Suprapubic skin (tissue), 4 donors: ENCODE results near the gene MIA. TPM values are rescaled to one million over a fixed set of nuclear protein-coding genes. Genes with fewer than 3 reads are reported as not detected.

Source experiments
- DNase-seq, 2 donors: peaks; one replicate each; pipeline ENCODE4 v3.0.0-alpha.2; 2019; ENCODE audit warnings: low spot score in 2 of 2
- H3K27ac ChIP-seq: fragments of 200-600 bp; sonication (generic); one replicate; pipeline ENCODE4 v1.5.1; 2019
- H3K27me3 ChIP-seq: fragments of 200-600 bp; sonication (generic); one replicate; pipeline ENCODE4 v1.5.1; 2019
- H3K36me3 ChIP-seq: fragments of 200-600 bp; sonication (generic); one replicate; pipeline ENCODE4 v1.5.1; 2019
- H3K4me1 ChIP-seq: fragments of 200-600 bp; sonication (generic); one replicate; pipeline ENCODE4 v1.5.1; 2019
- H3K4me3 ChIP-seq: fragments of 200-600 bp; sonication (generic); one replicate; pipeline ENCODE4 v1.5.1; 2019; ENCODE audit warnings: mild to moderate bottlenecking
- H3K9me3 ChIP-seq: fragments of 200-600 bp; sonication (generic); one replicate; pipeline ENCODE4 v1.5.1; 2019
- EP300 ChIP-seq: sonication (generic); formaldehyde crosslinking; IDR thresholded peaks from one replicate; pipeline ENCODE4 v1.6.1; 2017; ENCODE audit warnings: antibody characterized with exemption
- POLR2A ChIP-seq, 2 donors: fragments of 450-650 bp; IDR thresholded peaks; one replicate each; pipeline ENCODE4 v1.6.1; 2017; ENCODE audit warnings: antibody characterized with exemption in 2 of 2, mild to moderate bottlenecking in 2 of 2, moderate library complexity in 2 of 2
- POLR2AphosphoS5 ChIP-seq, 3 donors: sonication (generic); formaldehyde crosslinking; IDR thresholded peaks; one replicate each; pipeline ENCODE4 v1.6.1; 2017; ENCODE audit warnings: antibody characterized with exemption in 3 of 3
- WGBS: methylation state at CpG from one replicate; pipeline ENCODE4 v1.1.5; 2018; 5-methylcytosine and 5-hydroxymethylcytosine counted together
- total RNA-seq, 4 donors: library from RNA; depleted of rRNA; stranded (reverse); fragments of >200 nt; gene quantifications; one replicate each; pipeline ENCODE4 v1.1.0, GENCODE V29; 2016
- TF ChIP-seq, protein P1 (sequence below), 2 donors: fragments of 200-600 bp in 1 of 2; fragments of 450-650 bp in 1 of 2; sonication (generic) in 1 of 2; IDR thresholded peaks; one replicate each; pipeline ENCODE4 v1.5.1; 2016 to 2019; ENCODE audit warnings: antibody characterized with exemption in 2 of 2, mild to moderate bottlenecking in 1 of 2, moderate library complexity in 1 of 2

Gene MIA
- total RNA-seq, 4 donors from 2014 or later, result 4.8 to 15.1 (median 9.9) TPM

DNA sequence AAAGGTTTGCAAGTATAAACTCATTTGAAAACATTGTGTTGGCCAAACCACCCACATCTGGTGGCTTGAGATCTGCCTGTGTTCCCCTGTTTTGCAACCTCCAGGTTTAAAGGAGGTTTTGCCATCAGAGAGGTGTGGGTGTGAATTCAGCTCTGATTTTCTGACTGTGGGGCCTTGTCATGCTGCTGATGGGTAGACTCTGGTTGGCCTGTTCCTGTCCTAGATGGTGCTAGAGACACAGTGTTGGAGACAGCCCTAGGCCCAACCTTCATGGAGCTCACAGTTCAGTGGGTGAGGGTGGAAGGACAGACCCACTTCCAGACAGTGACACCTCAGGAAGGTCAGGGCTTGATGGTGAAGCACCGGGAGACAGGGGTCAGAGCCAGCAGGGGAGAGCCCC is 10.2 kb downstream of the MIA start:
- no peaks in the 10 kb centered on the region for H3K4me1 ChIP-seq
- no peaks in the 10 kb centered on the region for H3K27me3 ChIP-seq
- 67% methylated on average over 1 of the region's 1 CpG for WGBS
- no peak overlapping the region for H3K27ac ChIP-seq
- H3K36me3 ChIP-seq, result peaks cover 30% of the 10 kb centered on the region
- no peaks in the 10 kb centered on the region for H3K9me3 ChIP-seq
- H3K4me3 ChIP-seq, result no peak overlapping the region
- TF ChIP-seq POLR2AphosphoS5 (IDR thresholded peaks at IDR 0.05) (no peak), EP300 (no peak), POLR2A (IDR thresholded peaks at IDR 0.05) (no peak)
- TF ChIP-seq, protein P1, sequence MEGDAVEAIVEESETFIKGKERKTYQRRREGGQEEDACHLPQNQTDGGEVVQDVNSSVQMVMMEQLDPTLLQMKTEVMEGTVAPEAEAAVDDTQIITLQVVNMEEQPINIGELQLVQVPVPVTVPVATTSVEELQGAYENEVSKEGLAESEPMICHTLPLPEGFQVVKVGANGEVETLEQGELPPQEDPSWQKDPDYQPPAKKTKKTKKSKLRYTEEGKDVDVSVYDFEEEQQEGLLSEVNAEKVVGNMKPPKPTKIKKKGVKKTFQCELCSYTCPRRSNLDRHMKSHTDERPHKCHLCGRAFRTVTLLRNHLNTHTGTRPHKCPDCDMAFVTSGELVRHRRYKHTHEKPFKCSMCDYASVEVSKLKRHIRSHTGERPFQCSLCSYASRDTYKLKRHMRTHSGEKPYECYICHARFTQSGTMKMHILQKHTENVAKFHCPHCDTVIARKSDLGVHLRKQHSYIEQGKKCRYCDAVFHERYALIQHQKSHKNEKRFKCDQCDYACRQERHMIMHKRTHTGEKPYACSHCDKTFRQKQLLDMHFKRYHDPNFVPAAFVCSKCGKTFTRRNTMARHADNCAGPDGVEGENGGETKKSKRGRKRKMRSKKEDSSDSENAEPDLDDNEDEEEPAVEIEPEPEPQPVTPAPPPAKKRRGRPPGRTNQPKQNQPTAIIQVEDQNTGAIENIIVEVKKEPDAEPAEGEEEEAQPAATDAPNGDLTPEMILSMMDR (IDR thresholded peaks at IDR 0.05), result no peak
- no peak for DNase-seq

DNA sequence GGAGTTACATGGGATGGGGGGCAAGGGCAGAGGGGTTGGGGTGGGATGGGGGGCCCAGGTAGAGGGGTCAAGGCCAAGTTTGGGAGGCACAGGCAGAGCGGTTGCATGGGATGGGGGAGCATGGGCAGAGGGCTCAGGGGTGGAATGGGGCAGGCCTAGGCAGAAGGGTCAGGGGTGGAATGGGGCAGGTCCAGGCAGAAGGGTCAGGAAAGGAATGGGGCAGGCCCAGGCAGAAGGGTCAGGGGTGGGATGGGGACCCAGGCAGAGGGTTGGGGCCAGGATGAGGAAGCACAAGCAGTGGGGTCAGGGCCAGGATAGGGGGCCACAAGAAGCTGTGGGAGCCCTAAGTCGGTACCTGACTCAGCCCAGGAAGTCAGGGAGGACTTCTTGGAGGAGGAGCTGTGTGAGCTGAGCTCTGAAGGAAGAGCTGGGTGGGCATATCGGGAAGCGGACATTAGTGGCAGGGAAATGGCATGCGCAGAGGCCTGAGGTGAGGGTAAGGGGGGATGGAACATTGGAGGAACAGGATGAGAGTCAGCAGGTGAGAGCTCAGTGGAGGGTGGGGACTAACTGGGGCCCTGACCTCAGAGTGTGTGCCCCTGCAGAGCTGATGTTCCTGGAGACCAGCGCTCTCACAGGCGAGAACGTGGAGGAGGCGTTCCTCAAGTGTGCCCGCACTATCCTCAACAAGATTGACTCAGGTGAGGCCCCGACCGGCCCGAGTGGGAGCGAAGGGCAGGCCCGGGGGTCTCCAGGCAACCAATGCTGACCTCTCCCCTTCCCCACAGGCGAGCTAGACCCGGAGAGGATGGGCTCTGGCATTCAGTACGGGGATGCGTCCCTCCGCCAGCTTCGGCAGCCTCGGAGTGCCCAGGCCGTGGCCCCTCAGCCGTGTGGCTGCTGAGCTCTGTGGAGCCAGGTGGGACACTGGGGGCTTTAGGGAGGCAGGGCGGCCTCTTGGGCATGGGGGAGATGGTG is 11.0 kb downstream of the MIA start:
- 90% methylated on average over 24 of the region's 25 CpGs for WGBS
- peaks cover 32% of the 10 kb centered on the region for H3K36me3 ChIP-seq
- TF ChIP-seq EP300, result no peak
- TF ChIP-seq, protein P1 (IDR thresholded peaks at IDR 0.05), result no peak
- no peak for TF ChIP-seq POLR2A (IDR thresholded peaks at IDR 0.05)
- TF ChIP-seq POLR2AphosphoS5 (IDR thresholded peaks at IDR 0.05), result no peak

DNA sequence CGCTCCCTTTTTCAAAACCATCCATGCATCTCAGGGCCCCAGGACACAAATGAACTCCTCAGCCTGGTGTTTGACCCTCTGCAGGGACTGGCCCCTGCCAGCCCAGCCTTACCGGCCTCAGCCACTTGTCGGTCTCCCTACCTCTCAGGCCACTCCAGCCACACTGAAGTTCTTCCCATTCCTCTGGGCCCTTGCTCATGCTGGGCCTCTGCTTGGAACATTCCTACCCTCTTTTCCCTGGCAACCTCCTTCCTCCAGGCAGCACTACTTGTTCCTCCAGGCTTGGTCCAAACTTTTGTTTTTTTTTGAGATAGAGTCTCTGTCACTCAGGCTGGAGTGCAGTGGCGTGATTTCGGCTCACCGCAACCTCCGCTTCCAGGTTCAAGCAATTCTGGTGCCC is 16.0 kb downstream of the MIA start:
- H3K27ac ChIP-seq, result no peak overlapping the region

More for the DNA sequence above, 11.0 kb downstream of the MIA start:
- Histone ChIP-seq H3K9me3 (no peaks in the 10 kb centered on the region), H3K4me1 (no peaks in the 10 kb centered on the region), H3K4me3 (no peak overlapping the region), H3K27me3 (no peaks in the 10 kb centered on the region), H3K27ac (no peak overlapping the region)
- DNase-seq, result no peak

DNA sequence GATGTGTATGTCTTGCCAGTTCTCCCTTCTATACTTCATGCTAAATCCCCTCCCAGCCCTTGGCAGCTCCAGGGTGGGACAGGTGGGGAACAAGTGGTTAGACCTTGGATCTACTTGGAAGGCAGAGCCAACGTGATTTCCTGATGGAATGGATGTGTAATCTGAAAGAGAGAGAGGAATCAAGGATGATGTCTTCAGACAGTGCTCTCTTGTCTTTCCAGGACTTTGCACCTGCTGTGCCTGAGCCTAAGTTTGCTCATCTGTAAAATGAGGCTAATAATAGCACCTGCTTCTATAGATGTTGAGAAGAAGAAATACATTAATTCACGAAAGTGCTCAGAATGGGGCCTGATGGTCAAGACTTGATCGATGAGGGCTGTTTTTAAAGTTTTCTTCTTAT is 16.7 kb downstream of the MIA start:
- H3K27ac ChIP-seq, result no peak overlapping the region
- TF ChIP-seq POLR2A (IDR thresholded peaks at IDR 0.05), result no peak
- TF ChIP-seq, protein P1 (IDR thresholded peaks at IDR 0.05), result no peak
- no peak for TF ChIP-seq EP300
- no peak for TF ChIP-seq POLR2AphosphoS5 (IDR thresholded peaks at IDR 0.05)
- H3K27me3 ChIP-seq, result no peaks in the 10 kb centered on the region
- WGBS, result 67% methylated on average over 3 of the region's 3 CpGs
- peaks cover 18% of the 10 kb centered on the region for H3K36me3 ChIP-seq
- H3K4me3 ChIP-seq, result no peak overlapping the region
- H3K4me1 ChIP-seq, result no peaks in the 10 kb centered on the region
- H3K9me3 ChIP-seq, result no peaks in the 10 kb centered on the region
- DNase-seq, result no peak

More for the DNA sequence above, 16.0 kb downstream of the MIA start:
- Histone ChIP-seq H3K4me3 (no peak overlapping the region), H3K9me3 (no peaks in the 10 kb centered on the region), H3K4me1 (no peaks in the 10 kb centered on the region), H3K27me3 (no peaks in the 10 kb centered on the region), H3K36me3 (peaks cover 25% of the 10 kb centered on the region)
- TF ChIP-seq POLR2A (IDR thresholded peaks at IDR 0.05) (no peak), EP300 (no peak), POLR2AphosphoS5 (IDR thresholded peaks at IDR 0.05) (no peak)
- TF ChIP-seq, protein P1 (IDR thresholded peaks at IDR 0.05), result no peak
- WGBS, result 85% methylated on average over 7 of the region's 7 CpGs
- no peak for DNase-seq

DNA sequence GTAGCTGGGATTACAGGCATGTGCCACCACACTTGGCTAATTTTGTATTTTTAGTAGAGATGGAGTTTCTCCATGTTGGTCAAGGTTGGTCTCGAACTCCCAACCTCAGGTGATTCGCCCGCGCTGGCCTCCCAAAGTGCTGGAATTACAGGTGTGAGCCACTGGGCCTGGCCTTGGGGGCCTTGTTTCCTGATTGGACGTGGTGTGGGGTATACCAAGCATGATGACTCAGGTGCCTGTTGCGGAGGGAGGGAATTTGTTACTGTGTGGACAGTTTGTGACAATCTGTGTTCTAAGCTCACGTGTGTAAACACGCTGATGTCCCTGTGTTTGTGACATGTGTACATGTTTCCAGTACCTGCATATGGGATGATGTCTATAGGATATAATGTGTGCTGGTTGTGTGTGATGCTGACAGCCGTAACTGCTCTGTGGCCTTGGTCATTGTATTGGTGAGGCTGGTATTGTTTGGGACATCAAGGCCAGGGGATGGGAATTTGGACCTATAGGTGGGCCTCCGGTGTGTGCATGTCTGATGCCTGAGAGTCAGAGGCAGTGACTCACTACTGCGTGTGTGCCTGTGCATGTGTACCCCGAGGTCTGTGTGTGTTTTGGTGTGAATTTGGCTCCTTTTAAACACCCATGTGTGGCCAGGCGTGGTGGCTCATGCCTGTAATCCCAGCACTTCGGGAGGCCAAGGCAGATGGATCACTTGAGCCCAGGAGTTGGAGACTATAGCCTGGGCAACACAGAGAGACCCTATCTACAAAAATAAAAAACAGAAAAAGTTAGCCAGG is 22.0 kb downstream of the MIA start:
- peaks cover 35% of the 10 kb centered on the region for H3K4me1 ChIP-seq
- H3K27me3 ChIP-seq, result no peaks in the 10 kb centered on the region
- H3K4me3 ChIP-seq, result peak overlapping the region; percentile 97
- H3K9me3 ChIP-seq, result no peaks in the 10 kb centered on the region
- DNase-seq, result no peak
- peaks cover 8% of the 10 kb centered on the region for H3K36me3 ChIP-seq
- peak overlapping the region; percentile 84 for H3K27ac ChIP-seq
- WGBS, result 92% methylated on average over 13 of the region's 14 CpGs
- TF ChIP-seq, protein P1 (IDR thresholded peaks at IDR 0.05), result no peak
- TF ChIP-seq EP300 (no peak), POLR2A (IDR thresholded peaks at IDR 0.05) (no peak), POLR2AphosphoS5 (IDR thresholded peaks at IDR 0.05) (no peak)
